Kidney (tissue), 14 donors: Measurements from ENCODE around the gene LIN37. TPM values are rescaled to one million over a fixed set of nuclear protein-coding genes. Genes with fewer than 3 reads are reported as not detected.

Experiments used
- DNase-seq, 5 donors: peaks; one replicate each; pipeline ENCODE4 v3.0.0-alpha.2; 2013 to 2020
- FAIRE-seq: peaks from 2 replicates; lab custom pipeline; 2012; peaks lifted over from hg19 to GRCh38; lab: Jason Lieb, UNC
- H3K27ac ChIP-seq, 2 donors: one replicate each; pipeline ENCODE4 v1.7.0; 2013; ENCODE audit warnings: low read depth in 2 of 2, low read length in 2 of 2, inconsistent platforms in 1 of 2
- H3K27me3 ChIP-seq: one replicate; pipeline ENCODE4 v1.7.1; 2013; ENCODE audit warnings: low read length, inconsistent platforms; ENCODE audit not compliant: control insufficient read depth, insufficient read depth
- H3K36me3 ChIP-seq, 3 donors: one replicate each; pipeline versions ENCODE4 v1.7.0 to v1.7.1; 2013; ENCODE audit warnings: low read length in 3 of 3, control low read depth in 1 of 3, inconsistent platforms in 1 of 3; ENCODE audit not compliant: insufficient read depth in 3 of 3, control insufficient read depth in 2 of 3
- H3K4me1 ChIP-seq, 3 donors: one replicate each; pipeline versions ENCODE4 v1.7.0 to v1.7.1; 2013; ENCODE audit warnings: low read length in 3 of 3, inconsistent platforms in 1 of 3, low read depth in 1 of 3; ENCODE audit not compliant: control insufficient read depth in 2 of 3, insufficient read depth in 2 of 3
- H3K4me3 ChIP-seq, 3 donors: one replicate each; pipeline versions ENCODE4 v1.7.0 to v1.8.1; 2013; ENCODE audit warnings: low read length in 3 of 3, control low read depth in 1 of 3, inconsistent platforms in 1 of 3
- H3K9ac ChIP-seq, 3 donors: one replicate each; pipeline versions ENCODE4 v1.7.0 to v1.7.1; 2013; ENCODE audit warnings: low read length in 3 of 3, control low read depth in 1 of 3, inconsistent platforms in 1 of 3
- H3K9me3 ChIP-seq, 3 donors: one replicate each; pipeline versions ENCODE4 v1.7.0 to v1.7.1; 2013; ENCODE audit warnings: low read length in 3 of 3, control low read depth in 1 of 3, inconsistent platforms in 1 of 3; ENCODE audit not compliant: control insufficient read depth in 2 of 3, insufficient read depth in 1 of 3
- CTCF ChIP-seq: IDR thresholded peaks from 3 replicates; pipeline ENCODE4 v1.5.1; 2012; ENCODE audit warnings: mild to moderate bottlenecking, moderate library complexity, borderline replicate concordance; ENCODE audit not compliant: insufficient read depth; ENCODE audit errors: extremely low read depth
- intact Hi-C: fragments of 100-400 bp; cut with DNase I; formaldehyde crosslinking; loops from one replicate; pipeline ENCODE4 v1.11.1; 2022
- polyA plus RNA-seq: library from polyadenylated mRNA; stranded (reverse); fragments of 350-450 nt; fragmentation: Illumina TruSeq; extraction: RNeasy Lipid Tissue Mini Kit (QIAGEN cat#74804); gene quantifications from one replicate; pipeline ENCODE4 v1.2.3, GENCODE V29; 2014; ENCODE audit warnings: low read depth, low replicate concordance; ENCODE audit not compliant: insufficient read depth
- total RNA-seq: library from RNA; stranded (reverse); fragmentation: NEBNext Ultra II Directional; extraction: Animal tissue kit (Norgen Biotek cat#: 25700); gene quantifications from one replicate; pipeline ENCODE4 v1.2.1, GENCODE V29; 2021
- donor health status: control.
- donor health status: control.
- donor health status: control.
- donor health status: control.
- donor health status: control.
- donor health status: DM: yes; HTN: yes; CAD: no.
- donor health status: Normal renal cell carcinoma (clear cell type).

LIN37 gene
- total and polyA plus RNA-seq, 2 donors from 2014 or later = 11.2 to 11.4 TPM

DNA sequence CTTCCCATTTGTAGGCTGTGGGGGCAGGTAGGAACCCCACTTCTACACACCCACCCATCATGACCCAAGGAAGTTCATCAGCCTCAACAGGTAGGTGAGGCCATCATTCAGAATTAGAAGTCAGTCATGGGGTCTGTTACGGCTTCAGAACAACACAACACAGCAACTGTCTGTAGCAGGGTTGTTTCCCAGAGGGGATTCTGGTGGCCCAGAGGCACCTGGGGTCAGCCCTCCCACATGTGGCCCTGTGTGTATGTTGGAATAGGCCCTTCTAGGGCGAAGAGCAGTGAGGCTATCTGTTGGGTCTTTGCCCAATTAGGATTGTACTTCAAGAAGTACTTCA, 9.5 kb upstream of the LIN37 start:
- Histone ChIP-seq H3K4me3 (no peak overlapping the region), H3K27ac (no peak overlapping the region), H3K27me3 (no peaks in the 10 kb centered on the region), H3K4me1 (peaks cover 0 to 8% (median 0%) of the 10 kb centered on the region in 3 donors), H3K9me3 (no peaks in the 10 kb centered on the region), H3K36me3 (peaks cover 2 to 18% (median 11%) of the 10 kb centered on the region in 3 donors), H3K9ac (no peak overlapping the region)
- no peak for DNase-seq
- intact Hi-C loops = no loop called here
- no peak for TF ChIP-seq CTCF
- no peak for FAIRE-seq

DNA sequence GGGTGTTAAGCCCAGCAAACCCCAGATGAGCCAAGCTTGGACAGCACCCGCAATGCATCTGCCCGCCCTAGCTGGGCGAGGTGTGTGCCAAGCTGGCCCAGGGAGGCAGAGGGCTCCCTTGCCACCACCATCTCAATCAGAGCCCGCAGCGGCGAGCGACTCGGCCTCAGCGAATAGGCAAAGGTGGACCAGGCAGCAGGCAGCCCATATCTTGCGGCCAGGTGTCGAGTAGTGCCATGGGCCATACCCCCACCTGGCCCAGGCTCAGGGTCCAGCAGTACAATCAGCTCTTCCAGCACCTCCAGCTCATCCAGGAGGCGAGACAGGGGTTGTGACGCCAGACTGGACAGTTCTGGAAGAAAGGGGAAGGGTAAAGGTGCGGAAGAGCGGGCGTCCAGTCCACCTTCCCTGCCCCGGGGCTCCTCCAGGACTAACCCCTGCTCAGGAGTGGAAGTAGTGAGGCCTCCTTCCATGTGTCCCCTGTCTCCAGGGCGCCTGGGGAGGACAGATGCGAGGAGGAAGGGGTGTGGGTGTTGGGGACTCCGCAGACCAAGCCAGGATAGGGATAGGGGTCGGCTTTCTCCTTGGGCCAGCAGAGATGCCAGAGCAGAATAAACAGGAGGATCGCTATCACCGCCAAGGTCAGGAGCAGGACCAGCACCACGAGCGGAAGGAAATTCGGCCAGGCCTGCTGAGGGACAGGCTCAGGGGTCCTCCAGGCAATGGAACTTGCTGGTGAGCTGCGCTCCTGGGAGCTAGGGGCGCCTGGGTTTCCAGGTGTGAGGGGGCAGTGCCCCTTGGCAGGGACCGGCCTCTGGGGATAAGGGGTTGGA, 8.9 kb upstream of the LIN37 start:
- peaks cover 2 to 14% (median 11%) of the 10 kb centered on the region in 3 donors for H3K36me3 ChIP-seq
- peak overlapping the region; percentile 87 to 88 for H3K27ac ChIP-seq
- H3K27me3 ChIP-seq = no peaks in the 10 kb centered on the region
- H3K9me3 ChIP-seq = no peaks in the 10 kb centered on the region
- peak overlapping the region in 1 of 3 donors; percentile 75 for H3K4me3 ChIP-seq
- peak in 2 of 5 donors; percentile 69 to 82 for DNase-seq
- peak overlapping the region in 1 of 3 donors; percentile 61 for H3K9ac ChIP-seq
- peaks cover 0 to 12% (median 0%) of the 10 kb centered on the region in 3 donors for H3K4me1 ChIP-seq
- no peak for FAIRE-seq
- intact Hi-C loops = no loop called here
- no peak for TF ChIP-seq CTCF

DNA sequence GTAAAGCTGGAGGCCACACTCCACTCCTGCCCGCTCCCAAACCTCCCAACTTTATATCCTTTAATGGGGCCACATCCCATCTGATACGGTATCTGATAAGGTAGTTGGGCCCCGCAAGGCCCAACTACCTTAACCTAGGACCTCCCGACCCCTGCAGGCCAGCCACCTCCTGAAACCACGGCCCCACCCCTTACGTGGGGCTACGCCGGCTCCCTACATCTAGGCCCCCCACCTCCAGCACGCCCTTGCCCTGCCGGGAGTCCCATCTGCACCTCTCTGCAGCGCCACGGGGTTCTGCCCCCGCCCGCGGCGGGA, 8.3 kb upstream of the LIN37 start:
- Histone ChIP-seq H3K27me3 (no peaks in the 10 kb centered on the region), H3K36me3 (peaks cover 2 to 14% (median 11%) of the 10 kb centered on the region in 3 donors), H3K9me3 (no peaks in the 10 kb centered on the region), H3K4me3 (peak overlapping the region; percentile 44 to 75 (median 45)), H3K4me1 (peaks cover 0 to 12% (median 0%) of the 10 kb centered on the region in 3 donors), H3K9ac (peak overlapping the region in 2 of 3 donors; percentile 61 to 69), H3K27ac (peak overlapping the region; percentile 87 to 88)
- FAIRE-seq (no peak), DNase-seq (no peak)
- TF ChIP-seq CTCF = no peak
- intact Hi-C loops = no loop called here
